SU-DHL-6 (cell line): ENCODE results near the gene RBMS3.

Experiments
- H2AFZ ChIP-seq: fragments of 200-600 bp; sonication (generic); 2 replicates; pipeline ENCODE4 v1.6.1; 2014; ENCODE audit warnings: low read depth, mild to moderate bottlenecking, moderate library complexity, mixed read lengths, antibody characterized with exemption, low read length; ENCODE audit not compliant: severe bottlenecking
- H3F3A ChIP-seq: fragments of 200-600 bp; shearing (Covaris generic); 2 replicates; pipeline ENCODE4 v1.6.0; 2016; ENCODE audit warnings: antibody characterized with exemption, mild to moderate bottlenecking; ENCODE audit not compliant: insufficient read depth
- H3K27ac ChIP-seq: fragments of 200-600 bp; sonication (generic); 2 replicates; pipeline ENCODE4 v1.5.1; 2016; ENCODE audit warnings: low read depth, mild to moderate bottlenecking, low read length, moderate library complexity, mixed read lengths
- H3K27me3 ChIP-seq: fragments of 200-600 bp; sonication (generic), shearing (Covaris generic); 2 replicates; pipeline ENCODE4 v1.6.0; 2014; ENCODE audit warnings: mild to moderate bottlenecking, low read length
- H3K36me3 ChIP-seq: fragments of 200-600 bp; sonication (generic); 2 replicates; pipeline ENCODE4 v1.6.1; 2014; ENCODE audit warnings: mild to moderate bottlenecking, low read length, mixed read lengths
- H3K4me2 ChIP-seq: fragments of 300-600, 200-600 bp; shearing (Covaris generic), sonication (generic); 2 replicates; pipeline ENCODE4 v1.6.0; 2014; ENCODE audit warnings: low read length, low read depth, mild to moderate bottlenecking; ENCODE audit not compliant: poor library complexity, severe bottlenecking
- H3K4me3 ChIP-seq: fragments of 200-600 bp; sonication (generic); 2 replicates; pipeline ENCODE4 v1.5.1; 2014; ENCODE audit warnings: antibody characterized with exemption, low read length, mild to moderate bottlenecking, mixed read lengths; ENCODE audit not compliant: insufficient read depth, poor library complexity, severe bottlenecking
- H3K79me2 ChIP-seq: fragments of 200-600 bp; sonication (generic); 2 replicates; pipeline ENCODE4 v1.6.1; 2014; ENCODE audit warnings: mild to moderate bottlenecking, low read length, moderate library complexity; ENCODE audit not compliant: insufficient read depth
- H3K9ac ChIP-seq: fragments of 200-600 bp; sonication (generic); 2 replicates; pipeline ENCODE4 v1.7.0; 2014; ENCODE audit warnings: mild to moderate bottlenecking, low read length
- H3K9me2 ChIP-seq: fragments of 200-600 bp; sonication (generic); replicated peaks from 2 replicates; pipeline ENCODE4 v1.6.1; 2014; ENCODE audit warnings: low read length; ENCODE audit not compliant: insufficient read depth
- H3K9me3 ChIP-seq: fragments of 200-600 bp; sonication (generic); 2 replicates; pipeline ENCODE4 v1.6.1; 2014; ENCODE audit warnings: low read length, mixed read lengths; ENCODE audit not compliant: insufficient read depth
- H4K20me1 ChIP-seq: fragments of 200-600 bp; sonication (generic); 2 replicates; pipeline ENCODE4 v1.6.1; 2014; ENCODE audit warnings: low read depth, mild to moderate bottlenecking, antibody characterized with exemption, low read length, moderate library complexity, mixed read lengths
- EZH2phosphoT487 ChIP-seq: fragments of 200-600 bp; sonication (generic), shearing (Covaris generic); conservative IDR thresholded peaks from 2 replicates; pipeline ENCODE4 v1.6.1; 2018; ENCODE audit warnings: mild to moderate bottlenecking, antibody characterized with exemption, low read length, moderate library complexity, mixed read lengths
- TF ChIP-seq, protein P1 (sequence below): fragments of 200-600 bp; sonication (generic); IDR thresholded peaks from one replicate; pipeline ENCODE4 v1.5.1; 2017; ENCODE audit warnings: antibody characterized with exemption, mild to moderate bottlenecking, low read length, moderate library complexity; ENCODE audit not compliant: insufficient read depth, poor library complexity, severe bottlenecking

The RBMS3 gene

DNA sequence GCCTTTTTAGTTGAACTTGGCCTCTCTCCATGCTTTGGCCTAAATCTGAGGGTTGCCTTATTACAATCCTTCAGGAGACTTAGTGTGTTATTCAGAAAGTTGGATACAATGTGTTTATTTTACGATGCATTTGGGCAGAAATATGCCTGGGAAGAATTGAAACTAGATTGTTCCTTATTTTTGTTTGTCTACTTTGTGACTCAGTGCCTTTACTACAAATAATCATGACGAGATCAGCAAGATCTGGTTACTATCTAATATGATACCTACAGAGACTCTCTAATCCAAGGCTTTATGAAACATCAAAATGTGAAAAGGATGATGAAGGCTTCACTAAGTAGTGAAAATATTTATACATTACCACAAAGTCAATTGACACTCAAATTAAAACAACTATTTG, 82.2 kb downstream of the RBMS3 start:
- Histone ChIP-seq H3K79me2 (no peaks in the 10 kb centered on the region), H3K9ac (no peak overlapping the region)

DNA sequence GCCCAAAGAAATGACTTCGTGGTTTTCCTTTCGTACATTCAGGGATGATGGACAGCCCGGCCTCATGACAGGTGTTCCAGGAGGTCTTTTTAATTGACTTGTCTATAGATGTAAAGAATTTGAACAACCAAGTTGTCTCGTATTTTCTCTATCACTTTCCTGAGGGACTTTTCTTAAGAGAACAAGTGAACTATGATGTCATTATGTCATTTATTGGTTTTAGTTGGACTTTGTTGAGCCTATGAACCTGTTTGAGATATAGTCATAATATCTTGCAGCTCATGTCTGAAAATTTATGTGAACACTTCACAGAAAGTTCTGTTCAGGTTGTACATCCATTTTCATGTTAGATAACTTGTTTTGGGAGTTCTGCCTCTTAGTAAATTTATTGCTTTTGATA, 89.2 kb downstream of the RBMS3 start:
- Histone ChIP-seq H3K9ac (no peak overlapping the region), H3K36me3 (no peaks in the 10 kb centered on the region), H4K20me1 (no peaks in the 10 kb centered on the region), H3K9me2 (no peaks in the 10 kb centered on the region), H3K4me3 (no peak overlapping the region), H3F3A (no peaks in the 10 kb centered on the region), H3K9me3 (no peaks in the 10 kb centered on the region), H3K27me3 (no peaks in the 10 kb centered on the region), H3K27ac (no peak overlapping the region), H3K79me2 (no peaks in the 10 kb centered on the region), H3K4me2 (no peak overlapping the region), H2AFZ (no peak overlapping the region)
- TF ChIP-seq, protein P1, sequence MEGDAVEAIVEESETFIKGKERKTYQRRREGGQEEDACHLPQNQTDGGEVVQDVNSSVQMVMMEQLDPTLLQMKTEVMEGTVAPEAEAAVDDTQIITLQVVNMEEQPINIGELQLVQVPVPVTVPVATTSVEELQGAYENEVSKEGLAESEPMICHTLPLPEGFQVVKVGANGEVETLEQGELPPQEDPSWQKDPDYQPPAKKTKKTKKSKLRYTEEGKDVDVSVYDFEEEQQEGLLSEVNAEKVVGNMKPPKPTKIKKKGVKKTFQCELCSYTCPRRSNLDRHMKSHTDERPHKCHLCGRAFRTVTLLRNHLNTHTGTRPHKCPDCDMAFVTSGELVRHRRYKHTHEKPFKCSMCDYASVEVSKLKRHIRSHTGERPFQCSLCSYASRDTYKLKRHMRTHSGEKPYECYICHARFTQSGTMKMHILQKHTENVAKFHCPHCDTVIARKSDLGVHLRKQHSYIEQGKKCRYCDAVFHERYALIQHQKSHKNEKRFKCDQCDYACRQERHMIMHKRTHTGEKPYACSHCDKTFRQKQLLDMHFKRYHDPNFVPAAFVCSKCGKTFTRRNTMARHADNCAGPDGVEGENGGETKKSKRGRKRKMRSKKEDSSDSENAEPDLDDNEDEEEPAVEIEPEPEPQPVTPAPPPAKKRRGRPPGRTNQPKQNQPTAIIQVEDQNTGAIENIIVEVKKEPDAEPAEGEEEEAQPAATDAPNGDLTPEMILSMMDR = no peak
- TF ChIP-seq EZH2phosphoT487 = no peak

More for the DNA sequence above, 82.2 kb downstream of the RBMS3 start:
- H3K27ac ChIP-seq = no peak overlapping the region
- no peak overlapping the region for H3K4me3 ChIP-seq
- no peaks in the 10 kb centered on the region for H4K20me1 ChIP-seq
- no peaks in the 10 kb centered on the region for H3K9me2 ChIP-seq
- H3K36me3 ChIP-seq = no peaks in the 10 kb centered on the region
- H2AFZ ChIP-seq = no peak overlapping the region
- no peaks in the 10 kb centered on the region for H3K27me3 ChIP-seq
- TF ChIP-seq, protein P1 = no peak
- TF ChIP-seq EZH2phosphoT487 = no peak
- H3K4me2 ChIP-seq = no peak overlapping the region
- H3K9me3 ChIP-seq = no peaks in the 10 kb centered on the region
- H3F3A ChIP-seq = no peaks in the 10 kb centered on the region

DNA sequence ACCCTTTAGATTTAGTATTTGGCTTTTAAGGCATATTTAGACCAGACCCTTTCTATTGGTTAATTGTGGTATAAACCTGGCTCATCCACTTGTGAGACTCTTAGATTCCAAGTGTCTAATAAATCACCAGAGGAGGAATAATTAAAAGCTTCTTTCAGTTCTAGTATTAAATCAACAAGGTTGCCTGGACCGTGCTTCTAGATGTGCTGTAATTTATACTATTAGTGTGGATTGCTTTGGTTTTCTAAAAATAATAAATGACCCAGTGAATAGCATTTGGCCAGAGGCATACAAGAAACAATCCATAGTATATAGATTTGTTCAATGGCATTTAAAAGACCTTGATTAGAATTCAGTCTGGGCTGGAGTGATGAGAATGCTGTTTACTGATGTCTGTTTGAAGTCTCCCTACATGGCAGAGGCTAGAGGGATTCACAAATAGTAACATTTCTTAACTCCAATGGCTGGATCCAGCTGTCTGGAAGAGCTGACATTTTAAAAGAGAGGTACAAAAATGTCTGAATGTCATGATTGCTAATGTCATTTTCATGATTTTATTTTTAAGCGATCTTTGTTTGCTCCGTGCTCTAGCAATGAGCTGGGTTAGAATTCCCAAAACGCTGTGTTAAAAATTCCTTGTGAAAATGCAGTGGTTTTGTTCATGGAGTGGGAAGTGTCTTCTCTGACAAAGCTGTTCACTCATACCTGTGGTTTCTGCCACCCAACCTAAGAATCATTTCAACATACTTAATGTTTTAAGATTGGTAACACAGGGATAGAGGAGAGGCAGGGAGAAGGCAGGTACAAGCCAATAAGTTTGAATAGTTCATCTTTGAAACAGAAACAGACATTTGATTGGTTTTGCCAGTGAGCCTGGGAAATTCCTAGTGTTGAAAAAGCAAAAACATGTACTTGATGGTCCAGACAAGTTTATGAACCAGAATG, 89.9 kb downstream of the RBMS3 start:
- Histone ChIP-seq H3K4me2 (no peak overlapping the region), H3K27me3 (no peaks in the 10 kb centered on the region), H2AFZ (no peak overlapping the region), H3F3A (no peaks in the 10 kb centered on the region), H3K4me3 (no peak overlapping the region), H3K36me3 (no peaks in the 10 kb centered on the region), H3K9me3 (no peaks in the 10 kb centered on the region), H3K9ac (no peak overlapping the region), H3K27ac (no peak overlapping the region), H4K20me1 (no peaks in the 10 kb centered on the region), H3K79me2 (no peaks in the 10 kb centered on the region), H3K9me2 (no peaks in the 10 kb centered on the region)
- TF ChIP-seq, protein P1 = no peak
- TF ChIP-seq EZH2phosphoT487 = no peak
